MCF 10A (cell line): ENCODE data around the gene FOSL1. TPM values are rescaled to one million over a fixed set of nuclear protein-coding genes. Genes with fewer than 3 reads are reported as not detected.

Experiments
- BruUV-seq: library from RNA; stranded (reverse); fragments of 400-500 nt; replicated peaks from 2 replicates; lab custom pipeline; 2021; lab: Mats Ljungman, UMichigan
- CTCF ChIA-PET: fragments of 300-600 bp; sonication (Branson Sonifier 250); formaldehyde crosslinking; extraction: SDS; loops from one replicate; lab custom pipeline; 2021; ENCODE audit warnings: antibody characterized with exemption, inconsistent platforms; lab: Yijun Ruan, JAX
- POLR2A ChIA-PET: fragments of 300-600, 350-650 bp; sonication (Branson Sonifier 250); formaldehyde crosslinking; extraction: SDS; loops from one replicate; lab custom pipeline; 2020; ENCODE audit warnings: antibody characterized with exemption, inconsistent platforms; lab: Yijun Ruan, JAX
- DNase-seq: peaks from one replicate; pipeline ENCODE4 v3.0.0-alpha.2; 2018; ENCODE audit not compliant: unreplicated experiment
- H3K27ac Mint-ChIP-seq: one replicate; pipeline ENCODE4 v1.8.0; 2022; ENCODE audit warnings: mild to moderate bottlenecking, low read depth, mixed read lengths; ENCODE audit not compliant: unreplicated experiment
- H3K27me3 Mint-ChIP-seq: one replicate; pipeline ENCODE4 v1.8.0; 2022; ENCODE audit warnings: mixed read lengths; ENCODE audit not compliant: insufficient read depth, unreplicated experiment
- H3K36me3 Mint-ChIP-seq: one replicate; pipeline ENCODE4 v1.8.0; 2022; ENCODE audit warnings: mild to moderate bottlenecking, moderate library complexity, mixed read lengths; ENCODE audit not compliant: insufficient read depth, unreplicated experiment
- H3K4me1 Mint-ChIP-seq: one replicate; pipeline ENCODE4 v1.8.0; 2022; ENCODE audit warnings: mixed read lengths; ENCODE audit not compliant: insufficient read depth, unreplicated experiment
- H3K4me3 Mint-ChIP-seq: one replicate; pipeline ENCODE4 v1.8.0; 2022; ENCODE audit warnings: mild to moderate bottlenecking, moderate library complexity, mixed read lengths; ENCODE audit not compliant: unreplicated experiment
- H3K9me3 Mint-ChIP-seq: one replicate; pipeline ENCODE4 v1.8.0; 2022; ENCODE audit warnings: mixed read lengths; ENCODE audit not compliant: unreplicated experiment
- CTCF ChIP-seq: fragments of 200-600 bp; IDR thresholded peaks from one replicate; pipeline ENCODE4 v1.8.0; 2022; ENCODE audit warnings: antibody characterized with exemption, mild to moderate bottlenecking; ENCODE audit not compliant: unreplicated experiment
- intact Hi-C: fragments of 100-400 bp; cut with micrococcal nuclease; formaldehyde crosslinking; loops from 2 replicates; pipeline ENCODE4 v1.14.1; 2022
- total RNA-seq: library from RNA; stranded (reverse); gene quantifications from 2 replicates; pipeline ENCODE4 v1.2.3, GENCODE V29; 2022

Gene FOSL1
- total RNA-seq, 1 experiment from 2014 or later, result 124 TPM

GRCh38 chr11:65896034-65896999, 3.9 kb downstream of the FOSL1 start:
- POLR2A ChIA-PET, result interaction anchor here (0.6 to 6.4 kb wide), 14 partner anchors 7 to 1120 kb away, joined by 3 to 222 read pairs (median 4); partner anchors contain the start of genes CCDC85B, CFL1 and FIBP
- Mint-ChIP-seq H3K4me1 (peaks cover 38% of the 10 kb centered on the region), H3K27ac (peak overlapping the region; percentile 89), H3K36me3 (peaks cover 55% of the 10 kb centered on the region), H3K9me3 (no peaks in the 10 kb centered on the region), H3K27me3 (no peaks in the 10 kb centered on the region), H3K4me3 (peak overlapping the region; percentile 96)
- no peak for DNase-seq
- TF ChIP-seq CTCF, result no peak
- intact Hi-C loops, result no loop called here
- CTCF ChIA-PET, result interaction anchor here (0.6 to 4.3 kb wide), 6 partner anchors 8 to 323 kb away, joined by 3 to 55 read pairs (median 3); partner anchors contain the start of gene FIBP
- no TSS peak for BruUV-seq

GRCh38 chr11:65895482-65895981, 4.7 kb downstream of the FOSL1 start:
- POLR2A ChIA-PET, result interaction anchor here (0.9 to 3.6 kb wide), 5 partner anchors 21 to 37 kb away, joined by 3 to 14 read pairs (median 3); no protein-coding TSS in a partner anchor
- intact Hi-C loops, result no loop called here
- H3K4me3 Mint-ChIP-seq, result no peak overlapping the region
- CTCF ChIA-PET, result interaction anchor here (1.0 to 4.3 kb wide), 4 partner anchors 10 to 127 kb away, joined by 3 to 55 read pairs (median 3); no protein-coding TSS in a partner anchor
- H3K36me3 Mint-ChIP-seq, result peaks cover 63% of the 10 kb centered on the region
- H3K9me3 Mint-ChIP-seq, result no peaks in the 10 kb centered on the region
- DNase-seq, result no peak
- no peak for TF ChIP-seq CTCF
- BruUV-seq, result no TSS peak
- peak overlapping the region; percentile 89 for H3K27ac Mint-ChIP-seq
- peaks cover 35% of the 10 kb centered on the region for H3K4me1 Mint-ChIP-seq
- no peaks in the 10 kb centered on the region for H3K27me3 Mint-ChIP-seq

GRCh38 chr11:65894034-65894591, 6.1 kb downstream of the FOSL1 start:
- BruUV-seq, result no TSS peak
- ChIA-PET CTCF (interaction anchor here (0.6 to 1.6 kb wide), 5 partner anchors 9 to 243 kb away, joined by 3 to 6 read pairs (median 4); no protein-coding TSS in a partner anchor), POLR2A (interaction anchor here (0.6 to 3.6 kb wide), 5 partner anchors 18 to 176 kb away, joined by 3 to 14 read pairs (median 3); no protein-coding TSS in a partner anchor)
- Mint-ChIP-seq H3K36me3 (peaks cover 69% of the 10 kb centered on the region), H3K4me1 (peaks cover 48% of the 10 kb centered on the region), H3K9me3 (no peaks in the 10 kb centered on the region), H3K27ac (peak overlapping the region; percentile 23), H3K27me3 (no peaks in the 10 kb centered on the region), H3K4me3 (no peak overlapping the region)
- TF ChIP-seq CTCF, result no peak
- no peak for DNase-seq
- intact Hi-C loops, result no loop called here
